ENCODE results near the gene SMIM43. TPM values are rescaled to one million over a fixed set of nuclear protein-coding genes. Genes with fewer than 3 reads are reported as not detected.

The SMIM43 gene
- total and polyA plus RNA-seq, 9 of the 15 experiments (the other 6 are each of a cell fraction or from before 2014, with no cell fraction given) = not detected

DNA sequence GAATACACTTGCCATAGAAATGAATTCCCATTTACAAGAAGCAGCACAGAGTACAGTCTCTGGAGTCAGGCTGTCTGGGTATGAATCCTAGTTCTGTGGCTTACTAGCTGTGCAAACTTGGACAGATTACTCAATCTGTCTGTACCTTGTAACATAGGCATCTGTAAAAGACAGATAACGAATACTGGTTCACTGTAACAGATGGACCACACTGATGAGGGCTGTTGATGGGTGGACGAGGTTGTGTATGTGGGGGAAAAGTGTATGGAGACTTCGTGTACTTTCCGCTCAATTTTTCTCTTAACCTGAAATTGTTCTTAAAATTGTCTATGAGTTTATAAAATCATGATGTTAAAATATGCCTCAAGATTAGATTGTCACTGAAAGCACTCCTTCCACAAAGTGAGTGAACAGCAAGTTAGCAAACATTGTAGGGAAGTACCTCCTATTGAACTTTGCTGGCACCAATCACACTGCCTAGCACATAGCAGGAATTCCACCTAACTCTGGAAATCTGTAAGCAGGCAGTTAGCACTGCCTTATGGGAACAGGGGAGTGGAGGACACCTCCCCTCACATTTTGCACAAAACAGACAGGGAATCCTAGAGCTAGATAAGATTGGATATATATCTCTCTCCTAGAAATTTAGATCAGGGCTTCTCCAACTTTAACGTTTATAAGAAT lies 29.7 kb upstream of the SMIM43 start (continued):
- TF ChIP-seq, protein P1, sequence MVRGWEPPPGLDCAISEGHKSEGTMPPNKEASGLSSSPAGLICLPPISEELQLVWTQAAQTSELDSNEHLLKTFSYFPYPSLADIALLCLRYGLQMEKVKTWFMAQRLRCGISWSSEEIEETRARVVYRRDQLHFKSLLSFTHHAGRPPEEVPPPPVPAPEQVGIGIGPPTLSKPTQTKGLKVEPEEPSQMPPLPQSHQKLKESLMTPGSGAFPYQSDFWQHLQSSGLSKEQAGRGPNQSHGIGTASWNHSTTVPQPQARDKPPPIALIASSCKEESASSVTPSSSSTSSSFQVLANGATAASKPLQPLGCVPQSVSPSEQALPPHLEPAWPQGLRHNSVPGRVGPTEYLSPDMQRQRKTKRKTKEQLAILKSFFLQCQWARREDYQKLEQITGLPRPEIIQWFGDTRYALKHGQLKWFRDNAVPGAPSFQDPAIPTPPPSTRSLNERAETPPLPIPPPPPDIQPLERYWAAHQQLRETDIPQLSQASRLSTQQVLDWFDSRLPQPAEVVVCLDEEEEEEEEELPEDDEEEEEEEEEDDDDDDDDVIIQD (CRISPR knock-in tag; IDR thresholded peaks at IDR 0.05) = no peak
- no peak for TF ChIP-seq TAF7 (tag; IDR thresholded peaks at IDR 0.05)
- TF ChIP-seq, protein P2, sequence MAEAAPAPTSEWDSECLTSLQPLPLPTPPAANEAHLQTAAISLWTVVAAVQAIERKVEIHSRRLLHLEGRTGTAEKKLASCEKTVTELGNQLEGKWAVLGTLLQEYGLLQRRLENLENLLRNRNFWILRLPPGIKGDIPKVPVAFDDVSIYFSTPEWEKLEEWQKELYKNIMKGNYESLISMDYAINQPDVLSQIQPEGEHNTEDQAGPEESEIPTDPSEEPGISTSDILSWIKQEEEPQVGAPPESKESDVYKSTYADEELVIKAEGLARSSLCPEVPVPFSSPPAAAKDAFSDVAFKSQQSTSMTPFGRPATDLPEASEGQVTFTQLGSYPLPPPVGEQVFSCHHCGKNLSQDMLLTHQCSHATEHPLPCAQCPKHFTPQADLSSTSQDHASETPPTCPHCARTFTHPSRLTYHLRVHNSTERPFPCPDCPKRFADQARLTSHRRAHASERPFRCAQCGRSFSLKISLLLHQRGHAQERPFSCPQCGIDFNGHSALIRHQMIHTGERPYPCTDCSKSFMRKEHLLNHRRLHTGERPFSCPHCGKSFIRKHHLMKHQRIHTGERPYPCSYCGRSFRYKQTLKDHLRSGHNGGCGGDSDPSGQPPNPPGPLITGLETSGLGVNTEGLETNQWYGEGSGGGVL (CRISPR knock-in tag; IDR thresholded peaks at IDR 0.05) = no peak
- TF ChIP-seq ELF1 (tag; IDR thresholded peaks at IDR 0.05) = no peak
- TF ChIP-seq RBM17 (IDR thresholded peaks at IDR 0.05; ENCODE audit: borderline replicate concordance, low read depth, low read length) = no peak
- peak; percentile 92 for TF ChIP-seq CC2D1A (IDR thresholded peaks at IDR 0.05)
- TF ChIP-seq GTF2F1 (IDR thresholded peaks at IDR 0.05; ENCODE audit: low read depth, low read length) = no peak
- TF ChIP-seq PYGO2 (tag; IDR thresholded peaks at IDR 0.05) = no peak
- TF ChIP-seq NFRKB (IDR thresholded peaks at IDR 0.05; ENCODE audit: low read depth) = no peak
- TF ChIP-seq, protein P3, sequence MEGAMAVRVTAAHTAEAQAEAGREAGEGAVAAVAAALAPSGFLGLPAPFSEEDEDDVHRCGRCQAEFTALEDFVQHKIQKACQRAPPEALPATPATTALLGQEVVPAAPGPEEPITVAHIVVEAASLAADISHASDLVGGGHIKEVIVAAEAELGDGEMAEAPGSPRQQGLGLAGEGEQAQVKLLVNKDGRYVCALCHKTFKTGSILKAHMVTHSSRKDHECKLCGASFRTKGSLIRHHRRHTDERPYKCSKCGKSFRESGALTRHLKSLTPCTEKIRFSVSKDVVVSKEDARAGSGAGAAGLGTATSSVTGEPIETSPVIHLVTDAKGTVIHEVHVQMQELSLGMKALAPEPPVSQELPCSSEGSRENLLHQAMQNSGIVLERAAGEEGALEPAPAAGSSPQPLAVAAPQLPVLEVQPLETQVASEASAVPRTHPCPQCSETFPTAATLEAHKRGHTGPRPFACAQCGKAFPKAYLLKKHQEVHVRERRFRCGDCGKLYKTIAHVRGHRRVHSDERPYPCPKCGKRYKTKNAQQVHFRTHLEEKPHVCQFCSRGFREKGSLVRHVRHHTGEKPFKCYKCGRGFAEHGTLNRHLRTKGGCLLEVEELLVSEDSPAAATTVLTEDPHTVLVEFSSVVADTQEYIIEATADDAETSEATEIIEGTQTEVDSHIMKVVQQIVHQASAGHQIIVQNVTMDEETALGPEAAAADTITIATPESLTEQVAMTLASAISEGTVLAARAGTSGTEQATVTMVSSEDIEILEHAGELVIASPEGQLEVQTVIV (CRISPR knock-in tag; IDR thresholded peaks at IDR 0.05; ENCODE audit: borderline replicate concordance) = no peak
- 0 out of 2 replicates have a peak, but pooled peaks have one; percentile 47 for TF ChIP-seq MYNN (IDR thresholded peaks at IDR 0.05)
- TF ChIP-seq MYNN (CRISPR knock-in tag; IDR thresholded peaks at IDR 0.05) = no peak
- no peak for TF ChIP-seq FUS (optimal IDR thresholded peaks at IDR 0.05; ENCODE audit: low read depth, low read length)
- peak; percentile 62 for TF ChIP-seq CCNT2 (IDR thresholded peaks at IDR 0.05; ENCODE audit: borderline replicate concordance, extremely low read depth, insufficient read length, low read depth, low read length)
- no peak for TF ChIP-seq PHB (CRISPR knock-in tag; IDR thresholded peaks at IDR 0.05)
- TF ChIP-seq, protein P4, sequence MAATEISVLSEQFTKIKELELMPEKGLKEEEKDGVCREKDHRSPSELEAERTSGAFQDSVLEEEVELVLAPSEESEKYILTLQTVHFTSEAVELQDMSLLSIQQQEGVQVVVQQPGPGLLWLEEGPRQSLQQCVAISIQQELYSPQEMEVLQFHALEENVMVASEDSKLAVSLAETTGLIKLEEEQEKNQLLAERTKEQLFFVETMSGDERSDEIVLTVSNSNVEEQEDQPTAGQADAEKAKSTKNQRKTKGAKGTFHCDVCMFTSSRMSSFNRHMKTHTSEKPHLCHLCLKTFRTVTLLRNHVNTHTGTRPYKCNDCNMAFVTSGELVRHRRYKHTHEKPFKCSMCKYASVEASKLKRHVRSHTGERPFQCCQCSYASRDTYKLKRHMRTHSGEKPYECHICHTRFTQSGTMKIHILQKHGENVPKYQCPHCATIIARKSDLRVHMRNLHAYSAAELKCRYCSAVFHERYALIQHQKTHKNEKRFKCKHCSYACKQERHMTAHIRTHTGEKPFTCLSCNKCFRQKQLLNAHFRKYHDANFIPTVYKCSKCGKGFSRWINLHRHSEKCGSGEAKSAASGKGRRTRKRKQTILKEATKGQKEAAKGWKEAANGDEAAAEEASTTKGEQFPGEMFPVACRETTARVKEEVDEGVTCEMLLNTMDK (IDR thresholded peaks at IDR 0.05; ENCODE audit: borderline replicate concordance, insufficient read depth, low read depth, low read length, poor library complexity, severe bottlenecking) = no peak
- peak; percentile 76 to 93; a peak in 3 of 4 replicates for TF ChIP-seq HDAC1 (IDR thresholded peaks at IDR 0.05)
- TF ChIP-seq RBFOX2 (IDR thresholded peaks at IDR 0.05; ENCODE audit: low read depth, low read length) = no peak
- TF ChIP-seq ZNF134 (CRISPR knock-in tag; conservative IDR thresholded peaks at IDR 0.05) = 0 out of 2 replicates have a peak, but pooled peaks have one; percentile 32
- no peak for TF ChIP-seq DDX20 (tag; IDR thresholded peaks at IDR 0.05; ENCODE audit: low read depth)
- TF ChIP-seq PHF20 (IDR thresholded peaks at IDR 0.05; ENCODE audit: partially characterized antibody) = no peak
- no peak for TF ChIP-seq ZNF696 (CRISPR knock-in tag; conservative IDR thresholded peaks at IDR 0.05)
